Thyroid gland (tissue), 4 donors: Measurements from ENCODE around the gene GBP6.

ENCODE experiments used
- POLR2A ChIP-seq, 2 donors: fragments of 450-650 bp; IDR thresholded peaks; one replicate each; pipeline ENCODE4 v1.6.1; 2017; ENCODE audit warnings: antibody characterized with exemption in 2 of 2, mild to moderate bottlenecking in 2 of 2, moderate library complexity in 1 of 2
- TF ChIP-seq, protein P1 (sequence below), 6 experiments: fragments of 200-600 bp in 3 of 6; fragments of 450-650 bp in 3 of 6; sonication (generic) in 3 of 6; IDR thresholded peaks; one replicate each; pipeline ENCODE4 v1.5.1; 2016 to 2019; ENCODE audit warnings: antibody characterized with exemption in 6 of 6, mild to moderate bottlenecking in 2 of 6, inconsistent platforms in 1 of 6, moderate library complexity in 1 of 6

DNA sequence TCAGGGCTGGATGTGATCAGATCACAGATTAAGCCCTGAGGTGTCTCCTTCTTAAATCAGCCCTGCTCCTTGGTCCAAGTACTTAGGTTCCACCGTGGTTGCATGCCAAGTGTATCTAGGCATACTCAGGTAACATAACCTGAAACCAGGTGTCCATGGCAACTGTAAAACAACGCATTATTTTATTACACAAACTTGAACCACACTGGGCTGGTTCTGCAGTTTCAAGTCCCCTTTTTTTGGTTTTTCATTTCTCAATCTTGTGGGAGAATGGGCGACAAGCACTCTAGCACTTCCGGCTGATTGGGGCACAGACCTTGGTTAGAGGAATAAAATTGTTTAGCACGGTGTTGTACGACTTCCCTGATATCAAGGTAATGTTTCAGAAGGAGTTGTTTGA, 65.2 kb downstream of the GBP6 start:
- TF ChIP-seq, protein P1, sequence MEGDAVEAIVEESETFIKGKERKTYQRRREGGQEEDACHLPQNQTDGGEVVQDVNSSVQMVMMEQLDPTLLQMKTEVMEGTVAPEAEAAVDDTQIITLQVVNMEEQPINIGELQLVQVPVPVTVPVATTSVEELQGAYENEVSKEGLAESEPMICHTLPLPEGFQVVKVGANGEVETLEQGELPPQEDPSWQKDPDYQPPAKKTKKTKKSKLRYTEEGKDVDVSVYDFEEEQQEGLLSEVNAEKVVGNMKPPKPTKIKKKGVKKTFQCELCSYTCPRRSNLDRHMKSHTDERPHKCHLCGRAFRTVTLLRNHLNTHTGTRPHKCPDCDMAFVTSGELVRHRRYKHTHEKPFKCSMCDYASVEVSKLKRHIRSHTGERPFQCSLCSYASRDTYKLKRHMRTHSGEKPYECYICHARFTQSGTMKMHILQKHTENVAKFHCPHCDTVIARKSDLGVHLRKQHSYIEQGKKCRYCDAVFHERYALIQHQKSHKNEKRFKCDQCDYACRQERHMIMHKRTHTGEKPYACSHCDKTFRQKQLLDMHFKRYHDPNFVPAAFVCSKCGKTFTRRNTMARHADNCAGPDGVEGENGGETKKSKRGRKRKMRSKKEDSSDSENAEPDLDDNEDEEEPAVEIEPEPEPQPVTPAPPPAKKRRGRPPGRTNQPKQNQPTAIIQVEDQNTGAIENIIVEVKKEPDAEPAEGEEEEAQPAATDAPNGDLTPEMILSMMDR (IDR thresholded peaks at IDR 0.05), result no peak
- TF ChIP-seq POLR2A (IDR thresholded peaks at IDR 0.05), result no peak
